Measurements from ENCODE around the gene CFAP61. TPM values are rescaled to one million over a fixed set of nuclear protein-coding genes. Genes with fewer than 3 reads are reported as not detected.

CFAP61 gene
- total RNA-seq, 3 donors from 2014 or later = 0.33 to 2.4 (median 0.59) TPM

DNA sequence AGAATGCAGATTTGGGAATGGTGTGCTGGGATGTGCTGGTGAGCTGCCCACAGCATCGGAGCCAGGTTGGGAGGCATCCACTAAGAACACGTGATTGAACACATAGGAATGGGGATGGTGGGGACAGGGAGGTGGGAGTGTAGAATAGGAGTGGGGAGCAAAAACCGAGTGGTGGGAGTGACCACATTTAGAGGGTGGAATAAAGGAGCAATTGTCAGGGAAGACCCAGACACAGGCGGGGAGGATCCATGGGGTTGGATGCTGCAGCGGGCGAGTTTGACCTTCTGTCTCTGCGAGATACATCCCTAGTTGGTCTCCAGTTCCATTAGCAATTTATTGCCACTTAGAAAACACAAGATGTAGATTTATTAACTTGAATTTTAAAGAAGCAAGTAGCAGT, 30.5 kb upstream of the CFAP61 start:
- DNase-seq (ENCODE audit: low spot score in 2 of 2) = no peak
- Histone ChIP-seq H3K4me1 (peaks cover 0 to 14% of the 10 kb centered on the region in 2 donors), H3K4me3 (no peak overlapping the region), H3K9me3 (no peaks in the 10 kb centered on the region), H3K36me3 (no peaks in the 10 kb centered on the region), H3K27ac (no peak overlapping the region), H3K27me3 (no peaks in the 10 kb centered on the region)
- TF ChIP-seq, protein P1, sequence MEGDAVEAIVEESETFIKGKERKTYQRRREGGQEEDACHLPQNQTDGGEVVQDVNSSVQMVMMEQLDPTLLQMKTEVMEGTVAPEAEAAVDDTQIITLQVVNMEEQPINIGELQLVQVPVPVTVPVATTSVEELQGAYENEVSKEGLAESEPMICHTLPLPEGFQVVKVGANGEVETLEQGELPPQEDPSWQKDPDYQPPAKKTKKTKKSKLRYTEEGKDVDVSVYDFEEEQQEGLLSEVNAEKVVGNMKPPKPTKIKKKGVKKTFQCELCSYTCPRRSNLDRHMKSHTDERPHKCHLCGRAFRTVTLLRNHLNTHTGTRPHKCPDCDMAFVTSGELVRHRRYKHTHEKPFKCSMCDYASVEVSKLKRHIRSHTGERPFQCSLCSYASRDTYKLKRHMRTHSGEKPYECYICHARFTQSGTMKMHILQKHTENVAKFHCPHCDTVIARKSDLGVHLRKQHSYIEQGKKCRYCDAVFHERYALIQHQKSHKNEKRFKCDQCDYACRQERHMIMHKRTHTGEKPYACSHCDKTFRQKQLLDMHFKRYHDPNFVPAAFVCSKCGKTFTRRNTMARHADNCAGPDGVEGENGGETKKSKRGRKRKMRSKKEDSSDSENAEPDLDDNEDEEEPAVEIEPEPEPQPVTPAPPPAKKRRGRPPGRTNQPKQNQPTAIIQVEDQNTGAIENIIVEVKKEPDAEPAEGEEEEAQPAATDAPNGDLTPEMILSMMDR (IDR thresholded peaks at IDR 0.05) = no peak
- no peak for TF ChIP-seq POLR2A (IDR thresholded peaks at IDR 0.05)
- TF ChIP-seq POLR2AphosphoS5 (IDR thresholded peaks at IDR 0.05) = no peak
- intact Hi-C loops (cut with DNase I; ENCODE audit: low total_unique reads) = no loop called here

DNA sequence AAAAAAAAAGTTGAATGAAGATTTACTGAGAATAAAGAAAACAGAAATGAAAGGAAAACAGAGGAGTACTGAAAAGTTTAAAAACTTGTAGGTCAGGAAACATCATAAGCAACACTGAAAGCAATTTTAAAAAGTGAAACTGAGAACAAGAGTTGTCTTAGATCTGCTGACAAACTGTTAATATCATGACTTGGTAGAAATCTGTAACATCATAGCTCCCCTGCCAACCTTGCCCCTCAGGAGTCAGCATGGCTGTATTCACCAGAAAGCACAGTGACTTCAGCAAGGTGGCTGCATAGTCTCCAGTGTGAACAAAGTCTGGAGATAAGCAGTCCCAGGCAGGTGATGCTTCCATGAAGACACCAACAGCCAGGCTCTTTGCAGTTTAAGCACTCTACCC, 29.8 kb upstream of the CFAP61 start:
- peaks cover 0 to 14% of the 10 kb centered on the region in 2 donors for H3K4me1 ChIP-seq
- intact Hi-C loops (cut with DNase I; ENCODE audit: low total_unique reads) = no loop called here

DNA sequence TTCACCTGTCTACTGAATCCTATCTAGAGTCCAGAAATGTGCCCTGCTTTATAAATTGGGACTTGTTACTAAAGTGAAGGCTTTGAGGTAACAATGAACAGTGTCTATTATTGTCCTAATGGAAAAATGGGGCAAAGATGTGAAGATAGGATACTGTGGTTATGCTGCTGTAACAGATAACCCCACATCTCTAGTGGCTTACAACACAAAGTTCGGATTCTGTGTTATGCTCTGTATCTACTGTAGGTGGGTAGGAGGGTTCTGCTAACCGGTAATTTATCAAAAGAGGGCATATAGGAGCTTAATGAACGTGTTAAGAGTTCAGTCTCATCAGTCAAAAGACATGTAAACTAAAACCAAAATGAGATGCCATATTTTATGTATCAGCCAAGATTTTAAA, 28.9 kb upstream of the CFAP61 start:
- intact Hi-C loops (cut with DNase I; ENCODE audit: low total_unique reads) = no loop called here

More for the DNA sequence above, 29.8 kb upstream of the CFAP61 start:
- no peak for DNase-seq (ENCODE audit: low spot score in 2 of 2)
- Histone ChIP-seq H3K27ac (peak overlapping the region in 1 of 2 donors; percentile 35), H3K4me3 (no peak overlapping the region), H3K36me3 (no peaks in the 10 kb centered on the region), H3K27me3 (no peaks in the 10 kb centered on the region), H3K9me3 (no peaks in the 10 kb centered on the region)
- TF ChIP-seq, protein P1 (IDR thresholded peaks at IDR 0.05) = no peak
- TF ChIP-seq POLR2AphosphoS5 (IDR thresholded peaks at IDR 0.05) (no peak), POLR2A (IDR thresholded peaks at IDR 0.05) (no peak)

DNA sequence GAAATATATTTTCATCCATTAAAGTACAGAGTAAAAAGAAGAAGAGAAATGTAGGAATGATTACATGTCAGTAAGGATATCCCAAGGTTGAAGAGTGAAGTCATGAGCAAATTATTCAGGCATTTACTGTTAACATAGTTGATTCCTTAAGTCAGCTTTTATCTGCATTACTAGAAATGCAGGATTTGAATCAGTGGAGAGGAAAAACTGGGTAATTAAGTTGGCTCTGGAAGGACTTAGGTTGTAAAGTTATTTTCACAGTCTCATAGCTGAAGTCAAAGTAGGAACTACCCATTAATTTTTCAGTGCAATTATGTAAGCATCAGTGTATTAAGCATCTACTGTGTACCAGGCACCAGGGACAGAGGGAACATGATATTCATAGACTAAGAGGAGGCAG, 27.4 kb upstream of the CFAP61 start:
- no peak overlapping the region for H3K4me3 ChIP-seq
- H3K9me3 ChIP-seq = no peaks in the 10 kb centered on the region
- no peak for DNase-seq (ENCODE audit: low spot score in 2 of 2)
- TF ChIP-seq POLR2AphosphoS5 (IDR thresholded peaks at IDR 0.05) (no peak), POLR2A (IDR thresholded peaks at IDR 0.05) (no peak)
- TF ChIP-seq, protein P1 (IDR thresholded peaks at IDR 0.05) = no peak
- H3K27me3 ChIP-seq = no peaks in the 10 kb centered on the region
- no peaks in the 10 kb centered on the region for H3K4me1 ChIP-seq
- intact Hi-C loops (cut with DNase I; ENCODE audit: low total_unique reads) = no loop called here
- no peaks in the 10 kb centered on the region for H3K36me3 ChIP-seq
- H3K27ac ChIP-seq = no peak overlapping the region

More for the DNA sequence above, 28.9 kb upstream of the CFAP61 start:
- peaks cover 0 to 10% of the 10 kb centered on the region in 2 donors for H3K4me1 ChIP-seq
- no peaks in the 10 kb centered on the region for H3K9me3 ChIP-seq
- H3K27me3 ChIP-seq = no peaks in the 10 kb centered on the region
- no peak for DNase-seq (ENCODE audit: low spot score in 2 of 2)
- TF ChIP-seq POLR2AphosphoS5 (IDR thresholded peaks at IDR 0.05) (no peak), POLR2A (IDR thresholded peaks at IDR 0.05) (no peak)
- TF ChIP-seq, protein P1 (IDR thresholded peaks at IDR 0.05) = no peak
- H3K27ac ChIP-seq = no peak overlapping the region
- H3K4me3 ChIP-seq = no peak overlapping the region
- H3K36me3 ChIP-seq = no peaks in the 10 kb centered on the region

DNA sequence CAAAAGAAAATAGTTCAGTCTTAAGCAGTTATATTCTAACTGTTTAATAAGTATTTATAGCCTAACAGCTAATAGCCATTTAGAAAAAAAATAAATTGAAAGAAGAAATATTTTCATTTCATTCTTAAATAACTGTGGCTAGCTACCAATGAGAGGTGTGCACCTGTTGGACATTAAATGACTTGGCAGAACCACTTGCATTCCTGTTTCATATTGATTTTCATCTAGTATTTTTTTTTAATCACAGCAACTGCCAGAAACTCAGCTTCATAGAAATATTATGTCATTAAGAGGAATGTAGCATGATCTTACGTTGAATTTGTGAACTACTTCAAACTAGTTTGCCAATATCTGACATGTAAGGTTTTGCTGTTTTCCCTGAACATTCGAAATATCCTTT, 25.0 kb upstream of the CFAP61 start:
- no peak for DNase-seq (ENCODE audit: low spot score in 2 of 2)
- intact Hi-C loops (cut with DNase I; ENCODE audit: low total_unique reads) = no loop called here
- Histone ChIP-seq H3K4me3 (no peak overlapping the region), H3K9me3 (no peaks in the 10 kb centered on the region), H3K27ac (no peak overlapping the region), H3K36me3 (no peaks in the 10 kb centered on the region), H3K4me1 (no peaks in the 10 kb centered on the region), H3K27me3 (no peaks in the 10 kb centered on the region)
- TF ChIP-seq, protein P1 (IDR thresholded peaks at IDR 0.05) = no peak
- TF ChIP-seq POLR2A (IDR thresholded peaks at IDR 0.05) (no peak), POLR2AphosphoS5 (IDR thresholded peaks at IDR 0.05) (no peak)

Measured in breast epithelium (tissue), 4 donors.